ENCODE data around the gene SCIMP.

The SCIMP gene

DNA sequence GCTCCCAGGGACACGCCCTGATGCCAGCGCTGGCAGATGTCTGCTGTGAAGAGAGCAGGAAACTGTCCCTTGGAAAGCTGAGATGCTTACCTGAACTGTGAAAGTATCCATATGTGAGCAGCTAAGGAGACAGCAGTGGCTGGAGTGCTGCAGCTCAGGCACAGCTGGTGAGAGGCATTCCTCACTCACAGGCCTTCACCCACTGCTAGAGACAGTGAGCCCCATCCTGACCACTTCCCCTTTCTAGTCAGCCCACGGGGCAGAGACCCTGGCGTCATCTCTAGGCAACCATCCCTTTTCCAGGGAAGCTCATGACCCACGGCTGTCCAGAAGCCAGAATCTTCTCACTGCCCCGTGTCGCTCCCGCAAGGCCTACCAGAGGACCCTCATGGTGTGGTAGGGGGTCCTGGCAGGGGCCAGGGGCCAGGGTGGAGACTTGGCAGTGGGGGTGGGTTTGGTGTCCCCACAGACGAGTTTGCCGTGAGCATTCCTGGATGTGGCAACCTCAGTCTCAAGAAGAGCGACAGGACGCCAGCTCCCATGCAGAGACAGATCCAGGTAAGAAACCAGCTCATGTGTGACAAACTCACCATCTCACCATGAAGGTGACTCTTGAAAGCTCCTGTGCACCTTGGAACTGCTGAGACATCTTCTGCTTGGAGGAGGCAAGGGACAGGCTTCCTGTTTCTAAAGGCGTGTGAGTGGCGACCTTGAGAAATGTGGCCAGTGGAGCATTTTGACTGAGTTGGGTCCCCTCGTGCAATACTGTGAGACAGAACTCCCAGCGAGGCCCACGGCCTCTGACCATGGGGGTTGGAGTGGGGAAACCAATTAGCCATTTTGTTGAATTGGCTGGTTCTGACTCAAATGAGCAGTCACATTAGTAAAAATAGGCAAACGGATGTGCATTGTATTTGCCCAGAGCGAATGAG lies at the start of gene SCIMP:
Gene SCIMP, minus strand, starts transcription at position 216 of the 932 bp plus-strand sequence. Its CDS starts 105 bp downstream, at position 111.
- H3K4me3 ChIP-seq (ENCODE audit: low read depth, low read length), result peak within 1 kb of the TSS; percentile 83
- TF ChIP-seq, protein P1, sequence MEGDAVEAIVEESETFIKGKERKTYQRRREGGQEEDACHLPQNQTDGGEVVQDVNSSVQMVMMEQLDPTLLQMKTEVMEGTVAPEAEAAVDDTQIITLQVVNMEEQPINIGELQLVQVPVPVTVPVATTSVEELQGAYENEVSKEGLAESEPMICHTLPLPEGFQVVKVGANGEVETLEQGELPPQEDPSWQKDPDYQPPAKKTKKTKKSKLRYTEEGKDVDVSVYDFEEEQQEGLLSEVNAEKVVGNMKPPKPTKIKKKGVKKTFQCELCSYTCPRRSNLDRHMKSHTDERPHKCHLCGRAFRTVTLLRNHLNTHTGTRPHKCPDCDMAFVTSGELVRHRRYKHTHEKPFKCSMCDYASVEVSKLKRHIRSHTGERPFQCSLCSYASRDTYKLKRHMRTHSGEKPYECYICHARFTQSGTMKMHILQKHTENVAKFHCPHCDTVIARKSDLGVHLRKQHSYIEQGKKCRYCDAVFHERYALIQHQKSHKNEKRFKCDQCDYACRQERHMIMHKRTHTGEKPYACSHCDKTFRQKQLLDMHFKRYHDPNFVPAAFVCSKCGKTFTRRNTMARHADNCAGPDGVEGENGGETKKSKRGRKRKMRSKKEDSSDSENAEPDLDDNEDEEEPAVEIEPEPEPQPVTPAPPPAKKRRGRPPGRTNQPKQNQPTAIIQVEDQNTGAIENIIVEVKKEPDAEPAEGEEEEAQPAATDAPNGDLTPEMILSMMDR (IDR thresholded peaks at IDR 0.05; ENCODE audit: borderline replicate concordance, insufficient read depth, low read depth, low read length), result no peak

DNA sequence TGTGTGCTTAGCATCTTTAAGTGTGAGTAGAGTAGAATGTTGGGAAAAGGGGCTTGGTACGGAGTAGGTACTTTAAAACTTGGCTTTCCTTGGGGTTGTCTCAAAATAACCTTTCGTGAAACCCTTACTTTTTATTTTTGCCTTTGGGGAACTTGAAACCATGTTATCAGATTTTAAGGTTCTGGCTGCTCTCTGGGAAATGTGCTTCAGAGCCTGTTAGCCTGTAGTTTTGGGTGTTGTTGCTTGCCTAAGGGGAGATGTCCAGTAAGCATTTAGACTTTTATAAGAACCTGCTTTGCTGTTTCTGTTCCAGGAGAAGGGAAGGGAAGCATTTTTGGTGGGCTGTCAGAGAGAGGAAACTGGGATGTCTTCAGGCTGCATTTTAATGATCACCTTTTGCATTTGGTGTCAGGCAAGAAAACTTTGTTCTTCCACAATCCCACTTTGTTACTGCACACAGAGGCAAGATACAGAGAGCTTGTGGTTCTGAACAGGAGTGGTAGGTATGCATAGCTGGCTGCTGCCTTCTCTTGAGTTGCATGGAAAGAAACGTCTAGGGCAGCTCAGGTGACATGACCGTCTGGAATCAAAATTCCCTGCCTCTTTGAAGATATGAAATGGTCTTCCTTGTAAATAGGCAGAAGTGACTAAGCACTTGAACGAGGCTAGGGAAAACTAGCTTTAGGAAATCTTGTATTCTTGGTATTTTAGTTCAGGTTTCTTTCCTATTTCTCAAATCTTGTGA lies 49.1 kb upstream of the SCIMP start:
- TF ChIP-seq, protein P1 (IDR thresholded peaks at IDR 0.05; ENCODE audit: borderline replicate concordance, insufficient read depth, low read depth, low read length), result no peak

DNA sequence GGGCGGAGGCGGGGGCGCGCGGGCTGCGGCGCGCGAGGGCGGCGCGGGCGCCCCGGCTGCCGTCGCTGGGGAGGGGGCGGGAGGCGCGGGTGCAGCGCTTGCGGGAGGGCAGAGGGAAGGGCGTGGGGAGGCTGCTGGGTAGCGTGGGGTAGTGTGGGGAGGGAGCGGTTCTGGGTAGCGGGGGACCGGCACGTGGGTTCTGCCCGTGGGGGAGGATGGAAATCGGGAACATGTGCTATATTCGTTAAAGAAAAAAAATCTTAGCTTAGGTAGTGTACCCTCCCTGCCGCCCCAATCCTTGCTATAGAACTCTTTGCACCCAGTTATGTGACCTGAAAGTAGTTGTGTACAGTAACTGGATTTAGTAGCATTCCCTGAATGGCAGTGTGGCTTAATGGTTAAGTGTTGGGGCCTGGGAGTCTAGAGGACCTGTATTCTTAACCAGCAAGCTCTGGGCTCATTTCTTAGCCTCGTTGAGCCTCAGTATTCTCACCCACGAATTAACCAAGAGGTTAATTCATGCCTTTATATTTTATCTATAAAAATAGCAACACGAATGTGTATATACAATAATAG lies 48.1 kb upstream of the SCIMP start:
- TF ChIP-seq, protein P1 (IDR thresholded peaks at IDR 0.05; ENCODE audit: borderline replicate concordance, insufficient read depth, low read depth, low read length), result no peak

More for the DNA sequence above, 49.1 kb upstream of the SCIMP start:
- H3K4me3 ChIP-seq (ENCODE audit: low read depth, low read length), result peak overlapping the region; percentile 57

DNA sequence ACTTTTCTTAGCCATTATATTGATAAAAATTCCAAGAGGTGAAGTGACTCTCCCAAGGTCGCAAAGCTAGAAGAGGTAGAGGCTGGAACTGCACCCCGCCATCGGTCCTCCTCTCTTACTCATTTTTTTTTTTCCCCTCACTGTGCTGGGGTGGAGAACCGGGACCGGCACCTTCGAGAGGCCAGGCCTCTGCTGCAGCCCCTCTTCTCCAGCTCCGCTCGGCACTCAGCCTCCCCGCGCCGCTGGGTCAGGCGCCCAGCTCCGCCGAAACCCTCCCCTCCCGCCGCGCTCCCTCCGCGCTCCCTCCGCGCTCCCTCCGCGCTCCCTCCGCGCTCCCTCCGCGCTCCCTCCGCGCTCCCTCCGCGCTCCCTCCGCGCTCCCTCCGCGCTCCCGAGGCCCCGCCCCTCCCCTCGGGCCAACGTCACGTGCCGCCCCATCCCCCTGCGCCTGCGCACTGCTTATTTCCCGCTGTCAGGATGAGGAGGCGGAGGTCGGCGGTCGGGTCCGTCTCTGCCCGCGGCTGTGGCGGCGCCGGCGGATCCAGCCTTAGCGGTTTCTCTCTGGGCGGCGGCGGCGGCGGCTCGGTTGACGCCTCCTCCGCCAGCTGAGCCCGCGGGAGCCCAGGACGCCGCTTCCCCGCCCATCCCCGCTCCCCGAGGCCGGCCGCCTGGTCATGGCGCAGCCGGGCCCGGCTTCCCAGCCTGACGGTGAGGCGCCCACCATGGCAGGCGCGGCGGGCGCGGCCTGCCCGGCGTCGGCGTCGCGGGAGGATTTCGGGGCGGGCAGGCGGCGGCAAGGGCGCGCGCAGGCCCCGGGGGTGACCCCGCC lies 47.4 kb upstream of the SCIMP start, which contains the start of gene RABEP1:
Gene RABEP1, plus strand, starts transcription at position 471 of the 828 bp plus-strand sequence. Its CDS starts 203 bp downstream, at position 674.
- peak within 1 kb of the TSS; percentile 67 for H3K4me3 ChIP-seq (ENCODE audit: low read depth, low read length)
- TF ChIP-seq, protein P1 (IDR thresholded peaks at IDR 0.05; ENCODE audit: borderline replicate concordance, insufficient read depth, low read depth, low read length), result 0 out of 2 replicates have a peak, but pooled peaks have one; percentile 20

More for the DNA sequence above, 48.1 kb upstream of the SCIMP start:
- H3K4me3 ChIP-seq (ENCODE audit: low read depth, low read length), result peak overlapping the region; percentile 57

DNA sequence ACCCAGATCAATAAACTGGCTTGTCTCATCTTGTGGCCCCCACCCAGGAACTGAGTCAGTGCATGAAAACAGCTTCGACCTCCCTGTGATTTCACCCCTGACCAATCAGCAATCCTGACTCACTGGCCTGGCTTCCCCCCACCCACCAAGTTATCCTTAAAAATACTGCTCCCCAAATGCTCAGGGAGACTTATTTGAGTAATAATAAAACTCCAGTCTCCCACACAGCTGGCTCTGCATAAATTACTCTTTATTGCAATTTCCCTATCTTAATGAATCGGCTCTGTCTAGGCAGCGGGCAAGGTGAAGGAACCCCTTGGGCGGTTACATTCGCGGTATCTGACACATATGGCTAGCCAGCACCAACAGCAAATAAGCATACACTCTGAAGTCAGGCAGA lies 37.7 kb upstream of the SCIMP start:
- no peak overlapping the region for H3K4me3 ChIP-seq (ENCODE audit: low read depth, low read length)
- TF ChIP-seq, protein P1 (IDR thresholded peaks at IDR 0.05; ENCODE audit: borderline replicate concordance, insufficient read depth, low read depth, low read length), result no peak
